H9 (cell line): Measurements from ENCODE around the gene LILRB5. TPM values are rescaled to one million over a fixed set of nuclear protein-coding genes. Genes with fewer than 3 reads are reported as not detected.
"Not testable (repeated sequence)": the region's sequence is repeated elsewhere in the genome, so short reads cannot be mapped to it uniquely, and the experiment has no call there.

Experiments used
- DNase-seq: peaks from one replicate; pipeline ENCODE4 v3.0.0-alpha.2; 2017
- H2AFZ ChIP-seq: one replicate; pipeline ENCODE4 v1.6.1; 2013; ENCODE audit warnings: mild to moderate bottlenecking, low read length, control low read depth, moderate library complexity
- H2AK5ac ChIP-seq: 2 replicates; pipeline ENCODE4 v1.6.1; 2013; ENCODE audit warnings: low read length, control low read depth, mixed read lengths; ENCODE audit not compliant: insufficient read length
- H2BK120ac ChIP-seq: one replicate; pipeline ENCODE4 v1.6.1; 2013; ENCODE audit warnings: low read depth, mild to moderate bottlenecking, low read length, control low read depth, inconsistent platforms; ENCODE audit not compliant: poor library complexity, severe bottlenecking
- H2BK12ac ChIP-seq: 2 replicates; pipeline ENCODE4 v1.6.1; 2013; ENCODE audit warnings: low read length, control low read depth, mixed read lengths, low read depth; ENCODE audit not compliant: insufficient read length
- H2BK15ac ChIP-seq: 2 replicates; pipeline ENCODE4 v1.6.1; 2013; ENCODE audit warnings: low read depth, low read length, control low read depth
- H2BK20ac ChIP-seq: one replicate; pipeline ENCODE4 v1.6.1; 2013; ENCODE audit warnings: low read depth, mild to moderate bottlenecking, low read length, control low read depth, inconsistent platforms; ENCODE audit not compliant: poor library complexity, severe bottlenecking
- H2BK5ac ChIP-seq: 2 replicates; pipeline ENCODE4 v1.6.1; 2013; ENCODE audit warnings: low read length, control low read depth, mixed read lengths; ENCODE audit not compliant: insufficient read length
- H3K14ac ChIP-seq: 2 replicates; pipeline ENCODE4 v1.6.1; 2013; ENCODE audit warnings: low read length, control low read depth; ENCODE audit not compliant: insufficient read depth
- H3K18ac ChIP-seq: 2 replicates; pipeline ENCODE4 v1.6.1; 2013; ENCODE audit warnings: low read depth, mild to moderate bottlenecking, mixed read lengths, low read length, control low read depth; ENCODE audit not compliant: insufficient read length
- H3K23ac ChIP-seq: 2 replicates; pipeline ENCODE4 v1.6.1; 2013; ENCODE audit warnings: low read length, control low read depth, mixed read lengths, low read depth; ENCODE audit not compliant: insufficient read length
- H3K23me2 ChIP-seq: 2 replicates; pipeline ENCODE4 v1.6.1; 2013; ENCODE audit warnings: low read depth, mild to moderate bottlenecking, mixed read lengths, low read length, control low read depth; ENCODE audit not compliant: insufficient read length, poor library complexity, severe bottlenecking
- H3K27ac ChIP-seq: 2 replicates; pipeline ENCODE4 v1.5.1; 2013; ENCODE audit warnings: low read length, control low read depth, mixed read lengths, low read depth; ENCODE audit not compliant: insufficient read length
- H3K27me3 ChIP-seq: 2 replicates; pipeline ENCODE4 v1.6.1; 2013; ENCODE audit warnings: low read length, control low read depth, inconsistent platforms; ENCODE audit not compliant: insufficient read depth
- H3K4ac ChIP-seq: 2 replicates; pipeline ENCODE4 v1.6.1; 2013; ENCODE audit warnings: low read depth, mild to moderate bottlenecking, control low read depth, inconsistent platforms, low read length, moderate library complexity
- H3K4me1 ChIP-seq: 2 replicates; pipeline ENCODE4 v1.6.1; 2013; ENCODE audit warnings: low read length, control low read depth, inconsistent platforms; ENCODE audit not compliant: insufficient read depth
- H3K4me2 ChIP-seq: 2 replicates; pipeline ENCODE4 v1.6.1; 2013; ENCODE audit warnings: low read length, control low read depth, mixed read lengths; ENCODE audit not compliant: insufficient read length, insufficient read depth
- H3K56ac ChIP-seq: 2 replicates; pipeline ENCODE4 v1.6.1; 2013; ENCODE audit warnings: low read depth, mild to moderate bottlenecking, mixed read lengths, low read length, control low read depth; ENCODE audit not compliant: insufficient read length
- H3K79me1 ChIP-seq: 2 replicates; pipeline ENCODE4 v1.6.1; 2013; ENCODE audit warnings: low read depth, mild to moderate bottlenecking, moderate library complexity, low read length, control low read depth, inconsistent platforms; ENCODE audit not compliant: insufficient read depth, poor library complexity, severe bottlenecking
- H3K79me2 ChIP-seq: 2 replicates; pipeline ENCODE4 v1.6.1; 2013; ENCODE audit warnings: low read length, control low read depth, inconsistent platforms; ENCODE audit not compliant: insufficient read depth
- H3K9ac ChIP-seq: 2 replicates; pipeline ENCODE4 v1.6.1; 2013; ENCODE audit warnings: low read length, control low read depth, mixed read lengths; ENCODE audit not compliant: insufficient read length; ENCODE audit errors: extremely low read depth
- H3K9me3 ChIP-seq: one replicate; pipeline ENCODE4 v1.6.1; 2013; ENCODE audit warnings: low read depth, low read length, inconsistent platforms; ENCODE audit not compliant: control insufficient read depth
- H3T11ph ChIP-seq: one replicate; pipeline ENCODE4 v1.6.1; 2013; ENCODE audit warnings: mild to moderate bottlenecking, low read length, control low read depth, inconsistent platforms
- H4K20me1 ChIP-seq: one replicate; pipeline ENCODE4 v1.6.1; 2013; ENCODE audit not compliant: control insufficient read depth, insufficient read length, insufficient read depth
- H4K5ac ChIP-seq: 2 replicates; pipeline ENCODE4 v1.6.1; 2013; ENCODE audit warnings: low read depth, mild to moderate bottlenecking, mixed read lengths, low read length, control low read depth; ENCODE audit not compliant: insufficient read length
- H4K8ac ChIP-seq: replicated peaks from 2 replicates; pipeline ENCODE4 v1.6.1; 2013; ENCODE audit warnings: low read length, control low read depth, mixed read lengths, low read depth; ENCODE audit not compliant: insufficient read length
- H4K91ac ChIP-seq: 2 replicates; pipeline ENCODE4 v1.6.1; 2013; ENCODE audit warnings: low read depth, mild to moderate bottlenecking, moderate library complexity, mixed read lengths, low read length, control low read depth; ENCODE audit not compliant: insufficient read length
- H3K27ac Mint-ChIP-seq, 3 experiments: 2 replicates in 2 of 3; 3 replicates in 1 of 3; pipeline ENCODE4 v1.8.0; 2020 to 2021; ENCODE audit warnings: mixed read lengths in 3 of 3, mild to moderate bottlenecking in 1 of 3, moderate library complexity in 1 of 3
- H3K27me3 Mint-ChIP-seq: 2 replicates; pipeline ENCODE4 v1.8.0; 2021; ENCODE audit warnings: low read depth, mild to moderate bottlenecking, moderate library complexity, mixed read lengths
- H3K36me3 Mint-ChIP-seq, 3 experiments: 2 replicates in 2 of 3; 3 replicates in 1 of 3; pipeline ENCODE4 v1.8.0; 2020 to 2021; ENCODE audit warnings: low read depth in 3 of 3, mixed read lengths in 3 of 3; ENCODE audit not compliant: insufficient read depth in 1 of 3
- H3K4me1 Mint-ChIP-seq, 2 experiments: 2 replicates each; pipeline ENCODE4 v1.8.0; 2020; ENCODE audit warnings: mixed read lengths in 2 of 2
- H3K4me3 Mint-ChIP-seq, 2 experiments: 2 replicates in 1 of 2; 3 replicates in 1 of 2; pipeline ENCODE4 v1.8.0; 2020 to 2021; ENCODE audit warnings: mild to moderate bottlenecking in 2 of 2, mixed read lengths in 2 of 2, moderate library complexity in 1 of 2
- H3K9me3 Mint-ChIP-seq, 2 experiments: 2 replicates in 1 of 2; 3 replicates in 1 of 2; pipeline ENCODE4 v1.8.0; 2020; ENCODE audit warnings: mild to moderate bottlenecking in 2 of 2, mixed read lengths in 2 of 2, moderate library complexity in 1 of 2
- WGBS: extraction: QIAGEN DNeasy Blood & Tissue Kit; methylation state at CpG from one replicate; pipeline ENCODE4 v1.1.7; 2013; ENCODE audit warnings: missing lambda C conversion rate, low lambda C conversion rate, mixed read lengths; ENCODE audit not compliant: insufficient read length; ENCODE audit errors: extremely low coverage; 5-methylcytosine and 5-hydroxymethylcytosine counted together
- total RNA-seq: library from RNA; stranded (reverse); gene quantifications from 2 replicates; pipeline ENCODE4 v1.2.1, GENCODE V29; 2021

The LILRB5 gene
- total RNA-seq, 1 experiment from 2014 or later: 0.09 TPM

GRCh38 chr19:54223937-54224281 is 33.2 kb downstream of the LILRB5 start:
- H2BK15ac ChIP-seq, H2AK5ac ChIP-seq, H3K9ac ChIP-seq, H3K23me2 ChIP-seq, H3K36me3 Mint-ChIP-seq, H3K4me3 Mint-ChIP-seq, H3K27ac ChIP-seq, H3T11ph ChIP-seq, H4K91ac ChIP-seq, H3K79me1 ChIP-seq, H4K8ac ChIP-seq, H2BK120ac ChIP-seq, H2BK5ac ChIP-seq, H3K4me1 ChIP-seq, H3K27ac Mint-ChIP-seq, H3K9me3 ChIP-seq, H2BK20ac ChIP-seq, H3K79me2 ChIP-seq, H3K18ac ChIP-seq, H2BK12ac ChIP-seq, H3K4me1 Mint-ChIP-seq, H3K27me3 ChIP-seq, H3K4me2 ChIP-seq, H2AFZ ChIP-seq, H3K14ac ChIP-seq, H4K20me1 ChIP-seq, H3K23ac ChIP-seq, H4K5ac ChIP-seq, H3K56ac ChIP-seq, H3K4ac ChIP-seq, DNase-seq: not testable (repeated sequence)
- WGBS: no CpG with 5 or more reads among the region's 5 CpGs
- H3K9me3 Mint-ChIP-seq: peaks cover 5 to 13% of the 10 kb centered on the region in 2 experiments
- peaks cover 39% of the 10 kb centered on the region for H3K27me3 Mint-ChIP-seq

- not testable (repeated sequence) for H3K27me3 ChIP-seq, H3K56ac ChIP-seq, H3K9ac ChIP-seq, H3K4me1 ChIP-seq, H4K91ac ChIP-seq, H4K5ac ChIP-seq, H3K23ac ChIP-seq, H3K4me3 Mint-ChIP-seq, H2BK12ac ChIP-seq, H3K4me1 Mint-ChIP-seq, H2BK5ac ChIP-seq, H3K4me2 ChIP-seq, H3K14ac ChIP-seq, H2BK15ac ChIP-seq, DNase-seq, H4K8ac ChIP-seq, H2BK120ac ChIP-seq, H3K79me1 ChIP-seq, H3K36me3 Mint-ChIP-seq, H2AK5ac ChIP-seq, H2AFZ ChIP-seq, H3K79me2 ChIP-seq, H3K4ac ChIP-seq, H3K23me2 ChIP-seq, H2BK20ac ChIP-seq, H3K18ac ChIP-seq, H3K9me3 ChIP-seq, H4K20me1 ChIP-seq, H3K9me3 Mint-ChIP-seq, H3K27ac Mint-ChIP-seq, H3K27ac ChIP-seq, H3T11ph ChIP-seq
- H3K27me3 Mint-ChIP-seq: peaks cover 34% of the 10 kb centered on the region
- WGBS: no CpG with 5 or more reads among the region's 14 CpGs
Measured at GRCh38 chr19:54223277-54223936, 33.7 kb downstream of the LILRB5 start.
